NCI-H128 (cell line): ENCODE data around the gene SPEM1.
A peak's percentile ranks its signal among the peaks of the same experiment; 100 is the strongest.

Source experiments
- DNase-seq: peaks from one replicate; lab custom pipeline; 2025; ENCODE audit not compliant: unreplicated experiment; lab: John Stamatoyannopoulos, UW

SPEM1 gene

DNA sequence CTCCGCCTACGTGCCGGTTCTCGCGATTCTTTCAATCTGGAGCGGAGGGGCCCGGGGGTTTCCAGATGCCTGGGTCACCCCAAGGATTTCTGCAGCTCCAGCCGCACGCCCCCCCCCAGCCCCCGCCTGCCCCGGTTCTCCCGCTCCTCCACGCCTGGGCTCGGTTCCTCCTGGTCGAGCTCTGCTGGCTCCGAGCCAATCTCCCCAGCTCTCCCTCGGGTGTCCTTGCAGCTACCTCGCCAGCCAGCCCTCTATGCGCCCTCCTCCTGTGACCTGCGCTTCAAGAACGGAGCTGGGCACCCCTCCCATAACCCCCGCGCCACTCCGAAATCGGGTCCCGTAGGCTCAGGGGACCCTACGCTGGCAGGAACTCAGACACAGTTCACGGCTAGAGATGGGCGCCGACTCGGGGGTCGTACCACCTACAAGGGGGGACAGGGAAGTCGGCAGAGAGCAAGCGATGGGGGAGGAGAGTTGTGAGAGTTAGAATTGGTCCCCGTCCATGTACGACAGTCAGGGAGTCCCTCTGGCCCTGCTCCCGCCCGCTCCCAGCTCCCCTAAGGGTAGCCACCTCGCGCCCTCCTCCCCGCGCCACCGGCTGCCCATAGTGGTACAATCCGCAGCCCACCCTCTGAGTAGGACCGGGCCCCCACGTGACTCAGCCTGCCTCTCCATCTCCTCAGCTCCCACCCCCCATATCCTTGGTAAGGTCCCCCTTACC lies 20.1 kb downstream of the SPEM1 start:
- DNase-seq, result peak; percentile 30

DNA sequence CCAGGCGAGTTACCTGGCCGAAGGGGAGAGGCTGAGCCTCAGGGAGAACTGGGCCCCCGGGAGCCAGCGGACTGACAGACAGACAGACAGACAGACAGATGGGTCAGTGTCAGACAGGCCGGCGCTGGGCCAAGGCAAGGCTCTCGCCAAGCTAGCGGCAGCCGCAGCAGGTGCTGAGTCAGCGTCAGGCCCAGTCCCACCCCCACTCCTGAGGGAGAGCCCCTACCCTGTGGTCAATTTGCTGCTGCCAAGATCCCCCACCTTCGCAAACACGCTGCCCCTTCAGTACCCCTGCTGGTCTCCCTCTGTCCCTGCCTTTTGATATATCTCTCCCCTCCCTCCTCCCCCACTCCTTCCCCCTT lies 20.7 kb downstream of the SPEM1 start:
- no peak for DNase-seq

DNA sequence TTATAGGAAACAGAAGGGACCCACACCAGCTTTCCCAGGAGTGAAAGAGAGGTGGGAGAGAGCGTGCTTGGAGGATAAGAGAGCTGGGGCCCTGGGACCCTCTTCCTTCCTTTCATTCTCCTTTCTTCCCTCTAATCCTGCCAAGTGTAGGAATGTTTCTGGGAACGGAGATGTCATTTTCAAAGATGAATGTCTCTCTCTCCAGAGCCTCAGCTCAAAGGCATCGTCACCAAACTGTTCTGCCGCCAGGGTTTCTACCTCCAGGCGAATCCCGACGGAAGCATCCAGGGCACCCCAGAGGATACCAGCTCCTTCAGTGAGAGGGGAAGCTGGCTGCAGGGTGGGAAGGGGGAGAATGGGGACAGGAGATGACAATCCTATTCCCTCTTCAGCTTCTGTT lies 21.1 kb downstream of the SPEM1 start:
- DNase-seq, result no peak

DNA sequence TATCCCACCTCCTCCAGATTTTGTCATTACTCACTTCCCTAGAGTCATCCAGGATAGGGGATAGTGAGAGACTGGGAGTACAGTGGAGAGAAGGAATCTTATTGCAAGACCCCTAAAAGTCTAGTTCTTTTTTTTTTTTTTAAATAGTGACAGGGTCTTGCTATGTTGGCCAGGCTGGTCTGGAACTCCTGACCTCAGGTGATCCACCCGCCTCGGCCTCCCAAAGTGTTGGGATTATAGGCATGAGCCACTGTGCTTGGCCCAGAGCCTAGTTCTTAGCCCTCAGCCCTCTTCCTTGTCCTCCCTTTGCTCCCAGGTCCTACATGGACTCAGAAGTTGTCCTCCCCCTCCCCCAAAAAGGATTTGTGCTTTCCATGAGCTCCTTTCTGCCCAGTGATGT lies 22.0 kb downstream of the SPEM1 start:
- no peak for DNase-seq

DNA sequence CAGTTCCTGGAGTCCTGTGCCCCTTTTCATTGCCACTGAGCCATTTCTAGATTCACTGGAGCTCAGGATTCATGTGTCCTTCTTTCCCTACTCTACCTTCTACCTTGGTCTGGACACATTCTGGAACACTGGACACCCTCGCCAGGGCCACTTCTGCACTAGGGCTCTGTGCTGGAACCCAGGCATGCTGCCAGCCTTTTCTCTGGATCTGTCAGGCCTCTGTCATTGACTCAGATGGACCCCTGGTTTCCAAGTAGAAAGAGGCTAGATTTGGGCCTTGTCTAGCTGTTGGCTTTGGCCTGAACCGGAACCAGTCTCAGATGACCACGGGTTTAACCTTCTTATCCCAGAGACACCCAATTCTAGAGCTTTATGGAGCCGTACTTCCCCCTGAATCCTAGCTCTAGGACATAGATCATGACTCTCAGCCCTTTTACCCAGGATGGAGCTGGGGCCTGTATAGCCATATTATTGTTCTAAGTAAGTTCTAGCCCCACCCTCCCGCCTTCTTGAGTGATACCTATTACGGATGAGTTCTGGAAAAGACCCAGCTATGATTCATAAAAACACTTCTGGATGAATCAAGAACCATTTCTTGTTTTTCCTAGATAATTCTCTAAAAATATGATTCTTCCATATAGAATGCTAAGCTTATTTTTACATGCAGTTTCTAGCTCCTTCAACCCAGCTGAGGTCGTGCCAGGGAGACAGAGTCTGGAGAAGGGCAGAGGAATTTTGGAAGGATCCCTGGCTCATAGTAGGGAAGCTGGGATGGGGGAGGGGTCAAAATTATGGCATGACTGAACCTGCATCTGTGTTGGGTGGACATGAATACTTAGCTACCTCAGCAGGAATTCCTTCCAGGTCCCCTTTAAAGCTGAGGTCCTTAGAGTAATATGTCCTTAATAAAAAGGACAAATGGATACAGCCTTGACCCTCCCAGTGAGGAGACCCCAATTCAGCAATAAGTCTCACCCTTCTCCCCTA lies 23.7 kb downstream of the SPEM1 start:
- DNase-seq, result no peak

DNA sequence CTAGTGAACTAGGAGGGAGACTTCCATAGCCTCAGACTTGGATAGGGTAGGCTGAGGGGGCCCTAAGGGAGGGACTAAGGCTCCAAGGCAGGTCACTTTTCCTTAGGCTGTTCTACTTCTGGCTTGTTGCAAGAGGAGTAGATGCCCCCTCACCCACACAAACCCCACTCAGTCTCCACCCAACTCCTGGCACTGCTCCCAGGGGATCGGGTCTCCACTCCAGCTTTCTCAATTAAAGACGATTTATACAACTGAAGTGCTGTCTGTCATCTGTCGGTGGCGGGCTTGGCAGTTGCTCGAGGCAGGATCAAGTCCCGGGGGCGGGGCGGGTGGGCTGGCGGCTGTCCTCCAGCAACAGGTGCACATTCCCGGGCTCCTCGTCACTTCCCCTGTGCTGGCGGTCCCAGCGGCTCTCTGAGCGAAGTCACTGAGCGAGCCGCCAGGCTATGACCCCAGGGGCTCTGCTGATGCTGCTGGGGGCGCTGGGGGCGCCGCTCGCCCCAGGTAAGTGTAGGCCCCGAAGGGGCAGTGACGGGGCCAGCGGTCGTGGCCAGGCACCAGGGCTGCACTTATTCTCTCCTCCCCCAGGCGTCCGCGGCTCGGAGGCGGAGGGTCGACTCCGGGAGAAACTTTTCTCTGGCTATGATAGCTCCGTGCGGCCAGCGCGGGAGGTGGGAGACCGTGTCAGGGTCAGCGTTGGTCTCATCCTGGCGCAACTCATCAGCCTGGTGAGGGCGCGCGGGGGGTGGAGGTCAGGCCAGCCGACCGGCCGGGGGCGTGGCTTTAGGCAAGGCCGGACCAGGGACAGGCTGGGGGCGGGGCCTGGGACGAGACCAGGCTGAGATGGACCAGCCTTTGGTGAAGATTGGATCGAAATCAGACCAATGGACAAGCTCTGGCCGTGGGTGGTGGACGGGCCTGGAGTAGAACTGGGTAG lies 24.8 kb downstream of the SPEM1 start, which contains the start of gene CHRNB1:
Gene CHRNB1, plus strand, starts transcription at position 380 of the 937 bp plus-strand sequence. Its CDS starts 67 bp downstream, at position 447.
- DNase-seq, result peak; percentile 12

DNA sequence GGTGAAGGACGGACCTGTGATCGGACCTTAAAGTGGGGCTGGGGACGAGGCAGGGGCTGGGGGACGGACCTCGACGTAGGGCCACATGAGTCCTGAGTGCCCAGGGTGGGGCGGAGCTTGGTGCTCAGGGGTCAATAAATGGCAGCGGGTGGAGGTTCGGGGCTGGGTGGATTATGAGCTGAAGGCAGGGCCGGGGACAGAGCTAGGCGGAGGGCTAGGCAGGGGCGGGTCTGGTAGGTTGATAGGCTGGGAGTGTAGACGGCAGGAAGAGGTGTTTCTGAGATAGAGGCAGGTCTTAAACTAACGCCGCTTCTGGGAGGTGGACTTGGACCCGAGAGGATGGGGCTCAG lies 25.5 kb downstream of the SPEM1 start:
- no peak for DNase-seq

DNA sequence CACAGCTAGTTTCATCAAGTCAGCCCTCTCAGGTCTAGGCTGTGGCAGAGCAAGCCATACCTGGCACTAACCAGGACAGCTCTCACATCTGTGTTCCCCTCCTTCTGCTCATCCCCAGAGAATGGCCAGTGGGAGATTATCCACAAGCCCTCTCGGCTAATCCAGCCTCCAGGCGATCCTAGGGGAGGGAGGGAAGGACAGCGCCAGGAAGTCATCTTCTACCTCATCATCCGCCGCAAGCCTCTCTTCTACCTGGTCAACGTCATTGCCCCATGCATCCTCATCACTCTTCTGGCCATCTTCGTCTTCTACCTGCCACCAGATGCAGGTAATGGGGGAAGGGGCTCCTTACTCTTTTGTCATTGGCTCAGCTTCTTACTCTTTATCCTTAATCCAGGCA lies 28.3 kb downstream of the SPEM1 start:
- DNase-seq, result no peak

DNA sequence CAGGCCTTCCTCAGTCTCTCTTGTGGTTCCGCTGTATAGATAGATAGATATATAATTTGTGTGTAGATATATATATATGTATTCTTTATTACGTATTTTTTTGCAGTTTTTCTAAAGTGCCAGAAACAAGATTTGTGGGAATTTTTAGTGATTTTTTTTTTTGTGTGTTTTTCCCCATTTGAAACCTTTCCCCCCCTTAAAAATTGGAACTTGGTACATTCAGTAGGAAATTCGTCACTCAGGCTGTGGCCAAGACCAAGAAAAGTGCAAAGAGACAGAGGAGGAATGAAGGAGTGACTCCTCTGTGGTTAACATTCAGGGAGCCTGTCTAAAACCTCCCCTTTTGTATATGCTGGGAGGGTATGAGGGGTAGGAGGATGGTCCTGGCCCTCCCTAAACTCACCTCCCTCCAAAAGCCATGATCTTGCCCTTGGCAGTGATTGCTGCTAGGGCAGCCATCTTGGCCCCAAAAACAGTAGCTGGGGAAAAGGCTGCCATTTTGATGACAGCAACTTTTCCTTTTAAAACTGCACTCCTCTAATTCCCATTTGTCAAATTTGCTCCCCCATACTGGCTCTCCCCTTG lies 39.9 kb downstream of the SPEM1 start:
- no peak for DNase-seq

DNA sequence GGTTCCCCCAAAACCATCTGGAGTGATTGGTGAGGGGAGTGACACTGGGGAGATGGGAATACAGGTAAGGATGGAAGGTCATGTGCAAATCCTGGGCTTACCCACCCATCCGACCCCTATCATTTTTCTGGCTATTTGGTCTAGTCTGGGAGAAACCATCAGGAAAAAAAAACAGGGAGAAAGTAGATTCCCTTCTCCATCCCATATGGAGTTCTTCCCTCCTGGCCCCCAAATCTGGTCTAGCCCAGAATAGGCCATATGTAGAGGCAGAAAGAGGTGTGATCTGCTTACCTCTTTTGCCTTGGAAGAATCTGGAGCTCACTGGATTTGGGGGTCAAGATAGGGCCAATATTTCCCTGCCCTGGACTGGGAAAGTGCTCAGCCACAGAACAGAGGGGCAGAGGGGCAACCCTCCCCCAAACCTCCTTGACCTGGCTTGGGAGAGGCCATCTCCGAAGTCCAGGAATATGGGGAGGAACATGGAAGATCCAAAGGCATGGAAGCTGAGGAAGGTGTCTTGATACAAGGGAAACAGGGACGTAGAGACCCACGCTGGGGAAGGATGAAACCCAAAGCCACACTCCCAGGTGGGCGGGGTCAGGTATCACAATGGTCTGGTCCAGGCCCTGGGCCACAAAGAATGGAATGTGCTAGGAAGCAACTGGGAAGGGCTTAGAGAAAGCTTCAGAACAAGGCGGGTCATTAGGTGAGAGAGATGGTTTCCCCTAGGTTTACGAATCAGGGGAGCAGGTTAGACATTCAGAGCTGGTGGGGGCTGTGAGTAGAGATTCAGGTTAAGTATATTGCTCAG lies 40.9 kb downstream of the SPEM1 start:
- no peak for DNase-seq

DNA sequence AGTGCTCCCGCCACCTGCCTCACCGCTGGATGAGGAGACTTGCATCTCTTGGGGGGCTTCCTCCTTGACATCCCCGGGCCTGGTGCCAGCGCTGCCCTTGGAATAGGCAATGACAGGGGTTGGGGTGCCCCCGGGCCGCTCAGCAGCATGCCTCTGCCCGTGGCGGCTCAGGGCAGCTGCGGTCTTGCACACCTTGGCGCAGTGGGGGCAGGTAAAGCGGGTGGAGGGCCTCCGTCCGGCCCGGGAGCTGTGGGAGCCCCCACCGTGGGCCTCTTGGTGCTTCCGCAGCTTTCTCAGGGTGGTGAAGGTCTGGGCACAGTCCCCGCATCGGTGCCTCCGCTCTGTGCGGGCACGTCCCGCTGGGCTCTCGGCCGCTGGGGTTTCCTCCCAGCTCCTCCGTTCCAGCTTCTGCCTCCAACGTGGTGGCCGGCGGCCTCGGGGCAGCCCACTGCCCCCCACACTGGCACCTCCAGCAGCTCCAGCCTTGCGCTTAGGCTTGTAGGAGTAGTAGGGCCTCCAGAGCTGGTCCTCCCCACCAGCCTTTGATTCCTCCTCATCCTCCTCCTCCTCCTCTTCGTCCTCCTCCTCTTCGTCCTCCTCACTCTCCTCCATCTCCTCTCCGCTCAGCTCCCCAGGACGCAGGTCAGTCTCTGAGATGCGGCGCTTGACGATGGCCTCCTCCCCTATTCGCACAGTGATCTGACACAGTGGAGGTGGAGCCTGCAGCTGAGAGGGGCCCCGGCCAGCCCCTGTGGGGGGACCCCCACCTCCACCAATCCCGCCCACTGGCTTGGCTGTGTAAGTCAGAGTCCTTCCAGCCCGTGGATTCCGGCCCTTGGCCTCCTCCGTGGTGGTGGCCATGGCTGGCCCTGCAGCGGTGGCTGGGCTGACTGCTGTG lies 42.6 kb downstream of the SPEM1 start:
- DNase-seq, result no peak

DNA sequence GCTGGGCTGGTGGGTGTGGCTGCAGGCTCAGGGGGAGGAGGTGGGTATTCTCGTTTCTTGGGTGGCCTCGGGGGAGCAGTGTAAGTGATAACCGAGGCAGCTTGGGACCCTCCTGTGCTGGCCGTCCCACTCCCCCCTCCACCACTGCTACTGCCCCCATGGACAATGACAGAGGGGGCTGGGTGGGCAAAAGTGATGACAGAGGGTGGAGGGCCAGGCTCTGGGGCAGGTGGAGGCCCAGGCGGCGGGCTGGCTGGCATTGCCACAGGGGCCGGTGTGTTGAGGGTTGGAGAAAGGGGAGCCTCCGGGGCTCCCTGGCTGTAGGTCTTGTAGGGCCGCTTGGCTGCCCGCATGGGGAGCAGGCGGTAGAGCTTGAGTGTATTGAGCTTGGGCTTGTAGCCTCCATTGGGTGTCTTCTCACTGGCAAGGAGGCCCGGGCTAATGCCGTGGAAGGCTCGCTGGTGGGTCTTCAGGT lies 43.3 kb downstream of the SPEM1 start:
- DNase-seq, result no peak

DNA sequence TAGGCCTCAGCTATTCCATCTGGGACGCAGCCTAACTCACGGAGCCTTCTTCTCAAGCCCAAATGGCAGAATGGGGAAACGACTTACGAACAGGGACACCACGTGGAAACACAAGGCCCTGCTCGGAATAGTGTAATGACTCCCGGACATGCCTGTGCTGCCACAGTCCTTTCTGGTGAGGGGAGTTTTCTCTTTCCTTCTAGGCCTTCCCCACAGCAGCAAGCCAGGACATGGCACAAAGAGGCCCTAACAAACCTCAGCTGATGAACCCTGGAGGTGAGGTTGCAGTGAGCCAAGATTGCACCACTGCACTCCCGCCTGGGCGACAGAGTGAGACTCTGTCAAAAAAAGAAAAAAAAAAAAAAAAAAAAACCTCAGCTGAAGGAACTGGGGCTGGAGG lies 44.0 kb downstream of the SPEM1 start:
- no peak for DNase-seq

DNA sequence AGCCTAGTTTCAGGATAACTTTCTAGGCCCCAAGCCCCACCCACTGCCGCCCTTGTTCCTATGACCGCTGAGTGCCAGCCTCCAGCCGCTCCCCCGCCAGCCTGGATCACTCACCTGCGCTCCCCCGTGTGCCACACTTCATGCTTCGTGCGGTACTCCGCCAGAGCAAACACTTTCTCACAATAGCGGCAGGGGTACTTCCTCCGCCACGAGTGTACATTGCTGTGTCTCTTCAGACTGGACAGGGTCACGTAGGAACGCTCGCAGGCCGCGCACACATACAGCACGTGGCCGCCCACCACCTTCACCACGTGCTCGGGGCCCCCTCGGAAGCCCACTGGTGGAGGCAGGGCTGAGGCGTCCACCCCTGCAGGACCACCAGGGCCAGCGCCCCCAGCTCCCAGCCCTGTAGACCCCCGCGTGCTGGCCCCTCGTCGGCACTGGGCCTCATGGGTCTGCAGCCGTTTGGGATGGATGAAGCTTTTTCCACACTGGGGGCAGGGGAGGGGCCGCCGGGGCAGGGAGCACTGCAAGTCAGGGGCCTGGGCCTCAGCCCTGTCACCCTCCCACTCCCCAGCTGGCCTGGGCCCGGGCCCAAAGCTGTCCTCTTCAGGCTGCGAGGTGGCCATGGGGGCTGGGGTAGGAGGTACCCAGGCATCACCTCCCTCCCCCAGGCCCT lies 45.6 kb downstream of the SPEM1 start:
- DNase-seq, result no peak

DNA sequence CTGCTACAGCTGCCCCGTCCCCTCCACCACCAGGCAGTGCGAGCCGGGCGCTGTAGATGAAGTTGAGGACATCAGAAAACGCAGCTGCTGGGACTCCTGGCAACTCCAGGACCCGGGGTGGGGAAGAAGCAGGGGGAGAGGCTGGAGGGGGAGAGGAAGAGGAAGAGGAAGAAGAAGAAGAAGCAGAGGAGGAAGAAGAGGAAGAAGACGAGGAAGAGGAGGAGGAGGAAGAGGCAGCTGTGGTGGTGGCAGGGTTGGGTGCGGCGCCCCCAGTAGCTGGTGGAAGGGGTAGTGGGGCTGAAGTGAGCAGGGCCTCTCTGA lies 46.2 kb downstream of the SPEM1 start:
- DNase-seq, result no peak

DNA sequence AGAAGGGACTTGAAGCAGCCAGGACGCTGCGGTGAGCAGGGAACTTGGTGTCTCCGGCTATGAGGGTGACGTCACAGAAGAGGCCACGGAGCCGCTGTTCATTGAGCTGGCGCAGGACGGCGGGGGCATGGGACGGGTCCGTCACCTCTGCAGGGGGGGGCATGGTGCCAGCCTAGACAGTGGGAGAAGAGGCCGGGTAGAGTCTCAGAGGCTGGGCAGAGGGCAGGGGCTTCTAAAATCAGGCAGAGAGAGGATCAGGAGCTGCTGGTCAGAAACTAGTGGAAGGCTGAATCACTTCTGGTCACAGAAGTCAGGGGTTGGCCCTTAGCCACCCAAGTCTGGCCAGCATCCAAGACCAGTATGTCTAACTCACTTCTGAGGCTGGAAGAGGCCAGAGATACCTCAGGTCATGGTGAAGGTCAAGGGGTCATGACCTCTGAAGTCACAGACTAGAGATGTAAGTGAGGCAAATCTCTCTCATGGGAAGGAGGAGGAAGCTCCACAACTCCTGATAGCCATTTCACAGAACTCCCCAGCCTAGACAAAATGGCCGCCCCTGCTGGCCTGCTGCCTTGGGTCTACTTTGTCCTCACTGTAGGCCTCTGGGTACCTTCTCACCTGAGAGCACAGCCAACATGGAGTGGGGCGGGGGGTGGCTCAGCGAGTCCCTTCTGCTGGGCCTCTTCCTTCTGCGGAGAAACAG lies 46.7 kb downstream of the SPEM1 start:
- no peak for DNase-seq

DNA sequence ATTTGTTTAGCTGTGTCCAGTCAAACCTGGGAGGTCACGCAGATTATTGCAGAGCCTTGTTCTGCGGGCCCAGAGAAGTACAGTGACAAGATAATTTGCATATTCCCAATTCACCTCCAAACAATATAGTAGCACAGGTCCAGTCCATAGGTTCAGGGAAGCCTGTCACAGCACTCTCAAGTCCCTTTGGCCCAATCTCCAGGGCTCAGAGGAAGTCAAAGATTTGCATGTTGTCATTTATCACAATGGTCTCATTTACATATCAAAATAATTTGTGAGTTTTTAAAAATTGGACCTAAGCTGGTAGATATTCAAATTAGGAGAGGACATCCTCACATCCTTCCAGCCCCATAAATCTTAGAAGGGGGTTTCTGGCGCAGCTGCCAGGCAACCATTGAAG lies 47.4 kb downstream of the SPEM1 start:
- no peak for DNase-seq

DNA sequence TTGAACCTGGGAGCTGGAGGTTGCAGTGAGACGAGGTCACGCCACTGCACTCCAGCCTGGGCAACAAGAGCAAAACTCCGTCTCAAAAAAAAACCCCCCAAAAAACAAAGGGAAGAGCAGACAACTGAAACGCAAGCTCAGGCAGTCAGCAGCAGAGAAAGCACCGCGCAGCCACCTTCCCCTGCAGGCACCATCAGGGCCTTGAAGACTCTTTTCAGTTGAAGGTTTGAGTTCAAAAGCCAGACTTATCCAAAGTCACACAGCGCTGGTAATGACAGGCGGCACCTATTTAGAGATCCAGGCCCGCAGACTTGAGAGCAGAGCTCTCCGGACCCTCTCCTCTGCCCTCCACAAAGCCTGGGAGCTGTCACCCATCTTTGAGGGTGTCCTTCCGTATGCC lies 48.2 kb downstream of the SPEM1 start:
- no peak for DNase-seq
